Measurements from ENCODE around the gene LMCD1. TPM values are rescaled to one million over a fixed set of nuclear protein-coding genes. Genes with fewer than 3 reads are reported as not detected.
A peak's percentile ranks its signal among the peaks of the same experiment; 100 is the strongest.
"Not testable (repeated sequence)": the region's sequence is repeated elsewhere in the genome, so short reads cannot be mapped to it uniquely, and the experiment has no call there.

The LMCD1 gene
- total and polyA plus RNA-seq, 2 donors, result 7.8 to 34.7 TPM

DNA sequence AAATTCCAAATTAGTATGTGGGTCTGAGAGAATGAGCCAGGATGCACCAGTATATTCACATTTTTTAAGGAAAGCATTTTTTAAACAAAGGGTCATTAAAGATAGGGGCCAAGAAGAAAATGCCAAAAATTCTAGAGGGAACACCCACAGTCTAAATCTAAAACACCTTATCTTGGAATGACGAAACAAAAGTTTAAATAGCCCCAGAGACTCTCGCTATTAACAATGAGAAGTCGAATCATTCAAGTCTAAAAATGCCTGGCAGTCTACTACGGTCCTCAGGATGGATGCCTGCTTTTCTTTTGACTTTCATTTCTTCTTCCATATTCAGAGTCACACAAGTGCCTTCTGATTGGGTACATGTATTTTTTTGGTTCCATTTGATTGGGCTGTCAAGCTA lies 76.7 kb downstream of the LMCD1 start:
- no peaks in the 10 kb centered on the region for H3K4me1 ChIP-seq (ENCODE audit: control insufficient read depth in 2 of 2, insufficient read depth in 2 of 2, low read length in 2 of 2)
- 95% methylated on average over 4 of the region's 4 CpGs for WGBS
- H3K36me3 ChIP-seq (ENCODE audit: control insufficient read depth in 2 of 2, insufficient read depth in 2 of 2, low read length in 1 of 2), result no peaks in the 10 kb centered on the region
- no peak overlapping the region for H3K4me3 ChIP-seq (ENCODE audit: low read length in 2 of 2)
- no peaks in the 10 kb centered on the region for H3K9me3 ChIP-seq (ENCODE audit: control insufficient read depth in 2 of 2, insufficient read depth in 1 of 2, low read length in 1 of 2)
- DNase-seq (ENCODE audit: low read depth in 6 of 9, low spot score in 9 of 9), result no peak
- H3K27me3 ChIP-seq (ENCODE audit: control insufficient read depth in 2 of 2, insufficient read depth in 1 of 2, low read length in 1 of 2), result no peaks in the 10 kb centered on the region
- no peak overlapping the region for H3K27ac ChIP-seq (ENCODE audit: low read depth in 1 of 2, low read length in 1 of 2)

DNA sequence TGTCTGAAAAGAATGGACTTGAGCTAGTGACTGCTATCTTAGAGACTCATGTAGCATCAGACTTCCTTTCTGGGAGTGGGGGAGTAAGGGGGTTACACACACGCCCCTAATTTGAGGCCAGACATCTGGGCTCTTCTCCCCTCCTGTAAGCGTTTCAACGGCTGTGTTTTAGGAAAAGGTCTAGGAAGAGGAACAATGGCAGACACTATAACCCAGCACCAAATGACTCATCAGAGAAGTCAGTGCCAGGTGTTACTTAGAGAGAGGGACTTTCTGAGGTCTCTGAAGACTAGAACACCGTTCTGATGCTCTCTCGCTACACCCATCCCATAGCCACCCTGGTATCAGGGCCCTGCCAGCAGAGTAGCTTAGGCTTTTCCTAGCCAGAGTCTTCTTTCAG lies 77.5 kb downstream of the LMCD1 start:
- Histone ChIP-seq H3K4me1 (ENCODE audit: control insufficient read depth in 2 of 2, insufficient read depth in 2 of 2, low read length in 2 of 2) (no peaks in the 10 kb centered on the region), H3K27me3 (ENCODE audit: control insufficient read depth in 2 of 2, insufficient read depth in 1 of 2, low read length in 1 of 2) (no peaks in the 10 kb centered on the region), H3K9me3 (ENCODE audit: control insufficient read depth in 2 of 2, insufficient read depth in 1 of 2, low read length in 1 of 2) (no peaks in the 10 kb centered on the region), H3K4me3 (ENCODE audit: low read length in 2 of 2) (no peak overlapping the region), H3K27ac (ENCODE audit: low read depth in 1 of 2, low read length in 1 of 2) (no peak overlapping the region), H3K36me3 (ENCODE audit: control insufficient read depth in 2 of 2, insufficient read depth in 2 of 2, low read length in 1 of 2) (no peaks in the 10 kb centered on the region)
- no peak for DNase-seq (ENCODE audit: low read depth in 6 of 9, low spot score in 9 of 9)
- 40% methylated on average over 5 of the region's 5 CpGs for WGBS

DNA sequence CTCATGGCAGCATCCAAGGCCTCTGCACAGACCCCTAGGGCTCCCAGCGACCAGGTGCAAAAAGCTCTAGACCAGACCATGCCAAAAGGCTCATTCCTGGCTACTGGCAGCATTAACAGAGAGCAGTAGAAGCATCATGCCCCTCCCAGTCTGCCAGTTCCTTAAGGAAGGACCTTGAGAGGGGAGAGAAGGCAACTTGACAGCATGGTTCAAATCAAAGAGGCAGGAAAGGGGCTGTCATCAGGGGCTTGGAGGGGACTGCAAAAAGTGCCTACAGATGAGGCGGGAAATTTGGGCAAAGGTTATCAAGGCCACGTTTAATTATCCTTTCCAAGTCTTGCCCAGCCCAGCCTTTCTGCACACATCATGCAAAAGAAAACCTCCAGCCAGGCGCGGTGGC lies 78.3 kb downstream of the LMCD1 start:
- DNase-seq (ENCODE audit: low read depth in 6 of 9, low spot score in 9 of 9), result no peak
- Histone ChIP-seq H3K27ac (ENCODE audit: low read depth in 1 of 2, low read length in 1 of 2) (no peak overlapping the region), H3K4me3 (ENCODE audit: low read length in 2 of 2) (no peak overlapping the region), H3K9me3 (ENCODE audit: control insufficient read depth in 2 of 2, insufficient read depth in 1 of 2, low read length in 1 of 2) (no peaks in the 10 kb centered on the region), H3K36me3 (ENCODE audit: control insufficient read depth in 2 of 2, insufficient read depth in 2 of 2, low read length in 1 of 2) (no peaks in the 10 kb centered on the region), H3K27me3 (ENCODE audit: control insufficient read depth in 2 of 2, insufficient read depth in 1 of 2, low read length in 1 of 2) (no peaks in the 10 kb centered on the region), H3K4me1 (ENCODE audit: control insufficient read depth in 2 of 2, insufficient read depth in 2 of 2, low read length in 2 of 2) (no peaks in the 10 kb centered on the region)
- 97% methylated on average over 5 of the region's 5 CpGs for WGBS

DNA sequence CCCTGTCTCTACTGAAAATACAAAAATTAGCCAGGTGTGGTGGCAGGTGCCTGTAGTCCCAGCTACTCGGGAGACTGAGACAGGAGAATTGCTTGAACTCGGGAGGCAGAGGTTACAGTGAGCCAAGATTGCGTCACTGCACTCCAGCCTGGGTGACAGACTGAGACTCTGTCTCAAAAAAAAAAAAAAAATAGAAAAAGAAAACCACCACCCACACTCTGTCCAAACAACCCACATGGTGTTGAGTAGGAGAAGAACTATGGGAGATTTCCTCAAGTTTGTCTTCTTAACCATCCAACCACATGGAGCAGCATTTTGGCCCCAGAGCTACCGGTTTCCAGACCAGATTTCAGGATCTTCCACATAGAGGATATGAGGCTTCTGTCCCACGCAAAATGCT lies 78.8 kb downstream of the LMCD1 start:
- H3K36me3 ChIP-seq (ENCODE audit: control insufficient read depth in 2 of 2, insufficient read depth in 2 of 2, low read length in 1 of 2); H3K27ac ChIP-seq (ENCODE audit: low read depth in 1 of 2, low read length in 1 of 2): not testable (repeated sequence)
- WGBS, result 93% methylated on average over 5 of the region's 5 CpGs

DNA sequence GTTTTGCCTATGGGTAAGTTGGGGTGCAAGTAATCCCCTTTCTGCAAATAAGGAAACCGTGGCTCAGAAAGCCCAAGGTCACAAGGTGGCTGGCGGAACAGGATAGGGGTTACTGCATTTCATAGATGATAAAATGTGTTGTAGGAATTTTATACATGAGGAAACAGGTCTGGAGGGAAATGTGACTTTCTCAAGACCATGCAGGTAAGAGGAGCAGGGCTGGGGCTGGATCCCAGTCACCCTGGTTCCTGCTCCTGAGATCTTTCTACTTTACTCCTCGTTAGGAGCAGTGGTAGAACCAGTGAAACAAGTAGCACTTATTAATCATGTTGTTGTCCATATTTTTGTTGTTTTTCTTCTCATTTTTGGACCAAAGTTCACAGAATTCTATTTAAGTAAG lies 79.8 kb downstream of the LMCD1 start:
- 96% methylated on average over 3 of the region's 3 CpGs for WGBS
- DNase-seq (ENCODE audit: low read depth in 6 of 9, low spot score in 9 of 9), result no peak
- no peaks in the 10 kb centered on the region for H3K36me3 ChIP-seq (ENCODE audit: control insufficient read depth in 2 of 2, insufficient read depth in 2 of 2, low read length in 1 of 2)
- no peak overlapping the region for H3K4me3 ChIP-seq (ENCODE audit: low read length in 2 of 2)
- no peaks in the 10 kb centered on the region for H3K9me3 ChIP-seq (ENCODE audit: control insufficient read depth in 2 of 2, insufficient read depth in 1 of 2, low read length in 1 of 2)
- no peak overlapping the region for H3K27ac ChIP-seq (ENCODE audit: low read depth in 1 of 2, low read length in 1 of 2)
- no peaks in the 10 kb centered on the region for H3K27me3 ChIP-seq (ENCODE audit: control insufficient read depth in 2 of 2, insufficient read depth in 1 of 2, low read length in 1 of 2)
- no peaks in the 10 kb centered on the region for H3K4me1 ChIP-seq (ENCODE audit: control insufficient read depth in 2 of 2, insufficient read depth in 2 of 2, low read length in 2 of 2)

More for the DNA sequence above, 78.8 kb downstream of the LMCD1 start:
- not testable (repeated sequence) for DNase-seq (ENCODE audit: low read depth in 6 of 9, low spot score in 9 of 9); H3K9me3 ChIP-seq (ENCODE audit: control insufficient read depth in 2 of 2, insufficient read depth in 1 of 2, low read length in 1 of 2); H3K27me3 ChIP-seq (ENCODE audit: control insufficient read depth in 2 of 2, insufficient read depth in 1 of 2, low read length in 1 of 2); H3K4me3 ChIP-seq (ENCODE audit: low read length in 2 of 2); H3K4me1 ChIP-seq (ENCODE audit: control insufficient read depth in 2 of 2, insufficient read depth in 2 of 2, low read length in 2 of 2)

DNA sequence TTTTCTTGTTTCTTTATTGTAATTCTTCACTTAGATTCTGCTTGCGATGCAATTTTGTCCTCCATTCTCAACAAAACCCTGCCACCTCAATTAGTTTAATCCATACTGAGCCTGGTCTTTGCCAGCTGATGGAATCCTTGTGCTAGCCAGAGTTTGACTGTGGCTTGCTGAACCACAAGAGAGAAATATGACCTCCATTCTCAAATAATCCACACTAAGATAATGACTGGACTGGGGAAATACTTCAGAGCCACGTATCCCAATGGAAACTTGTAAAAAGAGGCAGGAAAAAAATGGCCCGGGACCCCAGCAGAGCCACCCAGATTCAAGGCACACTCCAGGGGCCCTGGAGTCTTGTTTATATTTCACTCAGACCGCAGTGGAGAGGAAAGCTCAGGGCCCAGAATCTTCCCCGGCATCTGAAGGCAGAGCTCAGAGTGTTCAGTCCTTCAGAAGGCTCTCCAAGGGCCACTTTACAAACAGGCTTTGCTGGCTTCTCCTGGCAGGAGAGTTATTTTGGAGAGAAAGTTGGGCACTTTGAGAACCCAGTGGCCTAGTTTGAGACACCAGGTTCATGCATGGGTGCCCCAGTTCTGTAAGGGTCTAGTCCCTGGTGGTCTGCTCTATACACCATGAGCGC lies 80.3 kb downstream of the LMCD1 start:
- no peaks in the 10 kb centered on the region for H3K9me3 ChIP-seq (ENCODE audit: control insufficient read depth in 2 of 2, insufficient read depth in 1 of 2, low read length in 1 of 2)
- no peak for DNase-seq (ENCODE audit: low read depth in 6 of 9, low spot score in 9 of 9)
- H3K36me3 ChIP-seq (ENCODE audit: control insufficient read depth in 2 of 2, insufficient read depth in 2 of 2, low read length in 1 of 2), result no peaks in the 10 kb centered on the region
- 96% methylated on average over 6 of the region's 6 CpGs for WGBS
- no peak overlapping the region for H3K27ac ChIP-seq (ENCODE audit: low read depth in 1 of 2, low read length in 1 of 2)
- H3K27me3 ChIP-seq (ENCODE audit: control insufficient read depth in 2 of 2, insufficient read depth in 1 of 2, low read length in 1 of 2), result no peaks in the 10 kb centered on the region
- no peaks in the 10 kb centered on the region for H3K4me1 ChIP-seq (ENCODE audit: control insufficient read depth in 2 of 2, insufficient read depth in 2 of 2, low read length in 2 of 2)
- H3K4me3 ChIP-seq (ENCODE audit: low read length in 2 of 2), result no peak overlapping the region

DNA sequence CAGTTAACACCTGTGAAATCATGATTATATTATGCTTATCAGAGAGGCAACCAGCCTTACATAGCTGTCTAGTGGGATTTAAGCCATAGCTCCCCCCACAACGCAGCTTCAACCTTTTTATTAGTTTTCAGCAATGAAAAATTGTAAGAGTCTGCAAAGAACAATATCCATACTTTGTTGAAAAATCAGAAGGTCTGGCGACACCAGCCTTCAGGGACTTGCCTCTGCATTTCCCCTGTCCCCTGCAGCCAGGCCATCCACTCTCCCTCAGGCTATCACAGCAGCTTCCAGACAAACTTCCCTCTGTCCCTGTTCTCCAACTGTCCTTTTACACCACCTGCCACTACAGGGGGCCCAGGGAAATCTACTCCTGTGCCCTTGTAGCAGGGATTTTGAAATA lies 83.0 kb downstream of the LMCD1 start:
- Histone ChIP-seq H3K27ac (ENCODE audit: low read depth in 1 of 2, low read length in 1 of 2) (no peak overlapping the region), H3K9me3 (ENCODE audit: control insufficient read depth in 2 of 2, insufficient read depth in 1 of 2, low read length in 1 of 2) (no peaks in the 10 kb centered on the region), H3K27me3 (ENCODE audit: control insufficient read depth in 2 of 2, insufficient read depth in 1 of 2, low read length in 1 of 2) (no peaks in the 10 kb centered on the region), H3K4me3 (ENCODE audit: low read length in 2 of 2) (no peak overlapping the region), H3K4me1 (ENCODE audit: control insufficient read depth in 2 of 2, insufficient read depth in 2 of 2, low read length in 2 of 2) (no peaks in the 10 kb centered on the region), H3K36me3 (ENCODE audit: control insufficient read depth in 2 of 2, insufficient read depth in 2 of 2, low read length in 1 of 2) (no peaks in the 10 kb centered on the region)
- no peak for DNase-seq (ENCODE audit: low read depth in 6 of 9, low spot score in 9 of 9)
- WGBS, result 90% methylated on average over 2 of the region's 2 CpGs

DNA sequence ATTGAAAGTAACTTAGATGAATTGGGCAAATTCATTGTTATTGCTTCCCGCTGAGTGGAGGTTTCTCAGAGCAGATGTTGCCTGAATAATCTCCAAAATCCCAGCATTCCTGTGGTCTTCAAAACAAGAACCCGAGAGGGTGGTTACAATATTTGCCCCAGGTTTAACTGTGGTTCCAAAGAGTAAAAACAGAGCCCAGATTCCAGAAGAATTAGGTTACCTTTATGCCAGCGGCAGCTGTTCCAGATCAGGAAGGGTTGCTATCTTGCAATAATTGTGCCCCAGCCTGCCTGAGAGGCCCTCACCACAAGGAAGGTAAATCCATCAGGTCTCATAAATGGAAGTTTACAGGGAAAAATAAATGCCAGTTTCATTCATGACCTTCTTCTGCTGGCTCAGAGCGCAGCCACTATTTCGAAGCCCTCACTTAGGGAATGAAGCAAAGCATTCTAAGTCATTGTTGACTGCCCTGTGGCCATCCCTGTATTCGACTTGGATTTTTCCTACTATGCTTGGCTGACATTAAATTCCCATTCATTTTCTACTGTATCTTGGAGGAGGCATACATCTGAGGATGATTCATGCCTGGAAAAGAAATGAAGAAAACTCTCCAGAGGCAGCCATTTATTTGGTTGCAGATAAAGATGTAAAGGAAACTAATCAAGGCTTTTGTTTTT lies 88.4 kb downstream of the LMCD1 start:
- Histone ChIP-seq H3K27me3 (ENCODE audit: control insufficient read depth in 2 of 2, insufficient read depth in 1 of 2, low read length in 1 of 2) (no peaks in the 10 kb centered on the region), H3K9me3 (ENCODE audit: control insufficient read depth in 2 of 2, insufficient read depth in 1 of 2, low read length in 1 of 2) (peaks cover 0 to 6% of the 10 kb centered on the region in 2 donors), H3K36me3 (ENCODE audit: control insufficient read depth in 2 of 2, insufficient read depth in 2 of 2, low read length in 1 of 2) (no peaks in the 10 kb centered on the region), H3K4me1 (ENCODE audit: control insufficient read depth in 2 of 2, insufficient read depth in 2 of 2, low read length in 2 of 2) (peaks cover 0 to 16% of the 10 kb centered on the region in 2 donors), H3K27ac (ENCODE audit: low read depth in 1 of 2, low read length in 1 of 2) (no peak overlapping the region), H3K4me3 (ENCODE audit: low read length in 2 of 2) (no peak overlapping the region)
- WGBS, result 93% methylated on average over 6 of the region's 6 CpGs
- DNase-seq (ENCODE audit: low read depth in 6 of 9, low spot score in 9 of 9), result no peak

DNA sequence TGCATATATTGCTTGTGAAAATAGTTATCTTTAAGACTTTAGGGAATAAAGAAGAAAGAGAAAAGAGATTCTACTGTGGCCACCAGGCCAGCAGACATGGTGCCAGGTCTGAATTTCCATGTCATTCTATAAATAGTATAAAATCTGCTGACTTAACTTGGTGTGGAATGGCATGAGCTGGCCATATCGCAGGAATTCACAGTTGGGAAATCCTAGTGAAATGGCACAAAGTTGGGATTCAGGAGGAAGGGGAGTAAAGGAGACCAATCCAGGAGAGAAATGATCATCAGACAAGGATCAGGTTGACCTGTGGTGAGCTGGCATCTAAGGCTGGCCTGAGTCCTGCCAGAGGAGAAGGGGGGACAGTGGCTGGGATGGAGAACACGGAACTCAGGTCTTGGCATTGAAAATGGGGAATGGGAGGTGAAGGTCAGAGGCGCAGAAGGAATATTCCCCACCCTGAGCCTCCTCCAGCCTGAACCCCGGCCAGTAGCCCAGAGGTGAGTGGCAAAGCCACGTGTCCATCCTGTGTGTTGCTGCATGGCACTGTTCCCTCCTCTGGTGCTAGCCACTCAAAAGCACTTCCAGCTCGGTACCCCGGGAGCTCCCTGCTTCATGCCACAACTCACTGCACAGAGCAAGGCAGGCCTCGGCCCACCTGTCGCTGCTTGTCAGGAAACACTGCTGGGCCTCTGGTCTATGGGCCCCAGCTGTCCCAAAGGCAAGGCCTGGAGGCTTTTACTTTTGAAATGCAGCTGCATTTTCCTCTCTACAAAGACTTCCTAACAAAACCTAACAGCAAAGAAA lies 91.6 kb downstream of the LMCD1 start:
- 64% methylated on average over 9 of the region's 9 CpGs for WGBS
- H3K27ac ChIP-seq (ENCODE audit: low read depth in 1 of 2, low read length in 1 of 2), result peak overlapping the region in 1 of 2 donors; percentile 70
- peaks cover 0 to 16% of the 10 kb centered on the region in 2 donors for H3K4me1 ChIP-seq (ENCODE audit: control insufficient read depth in 2 of 2, insufficient read depth in 2 of 2, low read length in 2 of 2)
- no peaks in the 10 kb centered on the region for H3K36me3 ChIP-seq (ENCODE audit: control insufficient read depth in 2 of 2, insufficient read depth in 2 of 2, low read length in 1 of 2)
- DNase-seq (ENCODE audit: low read depth in 6 of 9, low spot score in 9 of 9), result peak in 7 of 9 donors; percentile 6 to 58 (median 15)
- H3K27me3 ChIP-seq (ENCODE audit: control insufficient read depth in 2 of 2, insufficient read depth in 1 of 2, low read length in 1 of 2), result no peaks in the 10 kb centered on the region
- H3K4me3 ChIP-seq (ENCODE audit: low read length in 2 of 2), result no peak overlapping the region
- peaks cover 0 to 6% of the 10 kb centered on the region in 2 donors for H3K9me3 ChIP-seq (ENCODE audit: control insufficient read depth in 2 of 2, insufficient read depth in 1 of 2, low read length in 1 of 2)

All from thymus (tissue), 11 donors.